OCI-LY7 (cell line): Measurements from ENCODE around the gene LCNL1. TPM values are rescaled to one million over a fixed set of nuclear protein-coding genes. Genes with fewer than 3 reads are reported as not detected.
A peak's percentile ranks its signal among the peaks of the same experiment; 100 is the strongest.

ENCODE experiments used
- BruUV-seq: library from RNA; stranded (reverse); fragments of 400-500 nt; replicated peaks from 2 replicates; lab custom pipeline; 2021; lab: Mats Ljungman, UMichigan
- CTCF ChIA-PET: fragments of 300-600 bp; sonication (Branson Sonifier 250); formaldehyde crosslinking; loops from one replicate; lab custom pipeline; 2022; ENCODE audit warnings: antibody characterized with exemption; ENCODE audit not compliant: unreplicated experiment; lab: Charles Lee
- POLR2A ChIA-PET: fragments of 300-600 bp; sonication (Branson Sonifier 250); formaldehyde crosslinking; loops from one replicate; lab custom pipeline; 2022; ENCODE audit warnings: antibody characterized with exemption; lab: Charles Lee
- DNase-seq: peaks from one replicate; pipeline ENCODE4 v3.0.0-alpha.2; 2015; ENCODE audit warnings: low spot score
- H2AFZ ChIP-seq: fragments of 200-600 bp; sonication (generic), shearing (Covaris generic); 2 replicates; pipeline ENCODE4 v1.6.1; 2014; ENCODE audit warnings: mild to moderate bottlenecking, antibody characterized with exemption, low read length, moderate library complexity
- H3K27ac ChIP-seq: fragments of 200-600 bp; sonication (generic); 2 replicates; pipeline ENCODE4 v1.5.1; 2014; ENCODE audit warnings: mixed run types, low read depth, mild to moderate bottlenecking, moderate library complexity, low read length, inconsistent platforms; ENCODE audit not compliant: poor library complexity, severe bottlenecking
- H3K36me3 ChIP-seq: fragments of 200-600 bp; sonication (generic); 2 replicates; pipeline ENCODE4 v1.6.1; 2014; ENCODE audit warnings: mild to moderate bottlenecking, antibody characterized with exemption, low read length, moderate library complexity, mixed read lengths; ENCODE audit not compliant: insufficient read depth
- H3K4me1 ChIP-seq: fragments of 200-600 bp; sonication (generic); 2 replicates; pipeline ENCODE4 v1.5.1; 2014; ENCODE audit warnings: mild to moderate bottlenecking, low read length; ENCODE audit not compliant: insufficient read depth, poor library complexity, severe bottlenecking
- H3K4me2 ChIP-seq: fragments of 200-600 bp; sonication (generic); 2 replicates; pipeline ENCODE4 v1.6.1; 2014; ENCODE audit warnings: mild to moderate bottlenecking, low read length
- H3K4me3 ChIP-seq: fragments of 200-600 bp; sonication (generic); 2 replicates; pipeline ENCODE4 v1.5.1; 2014; ENCODE audit warnings: mild to moderate bottlenecking, low read depth, low read length; ENCODE audit not compliant: poor library complexity, severe bottlenecking
- H3K79me2 ChIP-seq: fragments of 200-600 bp; sonication (generic); 2 replicates; pipeline ENCODE4 v1.6.1; 2016; ENCODE audit warnings: low read depth, mild to moderate bottlenecking, low read length, moderate library complexity, mixed read lengths; ENCODE audit not compliant: insufficient read depth
- H3K9me2 ChIP-seq: fragments of 200-600 bp; sonication (generic); 2 replicates; pipeline ENCODE4 v1.6.1; 2016; ENCODE audit warnings: mild to moderate bottlenecking, low read length, mixed read lengths; ENCODE audit not compliant: insufficient read depth
- H3K9me3 ChIP-seq: fragments of 200-600 bp; sonication (generic); 2 replicates; pipeline ENCODE4 v1.6.1; 2014; ENCODE audit warnings: mild to moderate bottlenecking, mixed run types, low read length, mixed read lengths
- H4K20me1 ChIP-seq: fragments of 200-600 bp; sonication (generic); 2 replicates; pipeline ENCODE4 v1.6.1; 2014; ENCODE audit warnings: mild to moderate bottlenecking, antibody characterized with exemption, low read length, moderate library complexity, mixed read lengths; ENCODE audit not compliant: insufficient read depth
- EZH2phosphoT487 ChIP-seq: fragments of 200-600 bp; sonication (generic); IDR thresholded peaks from 2 replicates; pipeline ENCODE4 v1.6.1; 2018; ENCODE audit warnings: low read depth, borderline replicate concordance, mild to moderate bottlenecking, mixed run types, antibody characterized with exemption, low read length, moderate library complexity, mixed read lengths
- intact Hi-C: fragments of 100-400 bp; cut with micrococcal nuclease; formaldehyde crosslinking; loops from one replicate; pipeline ENCODE4 v1.10.0; 2022; ENCODE audit not compliant: unreplicated experiment
- total RNA-seq, 2 experiments: library from RNA; depleted of rRNA in 1 of 2; stranded (reverse); fragments of >200 nt in 1 of 2; shearing (Covaris generic) in 1 of 2; gene quantifications; 2 replicates each; pipeline ENCODE4 v1.2.3, GENCODE V29; 2014 to 2022
- TF ChIP-seq, protein P1 (sequence below): fragments of 200-600 bp; sonication (generic); conservative IDR thresholded peaks from 2 replicates; pipeline ENCODE4 v1.5.1; 2014; ENCODE audit warnings: mild to moderate bottlenecking, antibody characterized with exemption, low read length, moderate library complexity, mixed read lengths

The LCNL1 gene
- total RNA-seq, 2 experiments from 2014 or later = not detected

GRCh38 chr9:136977649-136978072, 5.1 kb upstream of the LCNL1 start:
- Histone ChIP-seq H3K4me2 (no peak overlapping the region), H2AFZ (no peak overlapping the region), H3K9me2 (no peaks in the 10 kb centered on the region), H3K79me2 (no peaks in the 10 kb centered on the region), H4K20me1 (no peaks in the 10 kb centered on the region), H3K9me3 (no peaks in the 10 kb centered on the region), H3K4me3 (no peak overlapping the region), H3K4me1 (no peaks in the 10 kb centered on the region), H3K27ac (no peak overlapping the region), H3K36me3 (no peaks in the 10 kb centered on the region)
- POLR2A ChIA-PET = no interaction called here
- no TSS peak for BruUV-seq
- intact Hi-C loops = no loop called here
- DNase-seq = no peak
- TF ChIP-seq EZH2phosphoT487 = no peak
- TF ChIP-seq, protein P1, sequence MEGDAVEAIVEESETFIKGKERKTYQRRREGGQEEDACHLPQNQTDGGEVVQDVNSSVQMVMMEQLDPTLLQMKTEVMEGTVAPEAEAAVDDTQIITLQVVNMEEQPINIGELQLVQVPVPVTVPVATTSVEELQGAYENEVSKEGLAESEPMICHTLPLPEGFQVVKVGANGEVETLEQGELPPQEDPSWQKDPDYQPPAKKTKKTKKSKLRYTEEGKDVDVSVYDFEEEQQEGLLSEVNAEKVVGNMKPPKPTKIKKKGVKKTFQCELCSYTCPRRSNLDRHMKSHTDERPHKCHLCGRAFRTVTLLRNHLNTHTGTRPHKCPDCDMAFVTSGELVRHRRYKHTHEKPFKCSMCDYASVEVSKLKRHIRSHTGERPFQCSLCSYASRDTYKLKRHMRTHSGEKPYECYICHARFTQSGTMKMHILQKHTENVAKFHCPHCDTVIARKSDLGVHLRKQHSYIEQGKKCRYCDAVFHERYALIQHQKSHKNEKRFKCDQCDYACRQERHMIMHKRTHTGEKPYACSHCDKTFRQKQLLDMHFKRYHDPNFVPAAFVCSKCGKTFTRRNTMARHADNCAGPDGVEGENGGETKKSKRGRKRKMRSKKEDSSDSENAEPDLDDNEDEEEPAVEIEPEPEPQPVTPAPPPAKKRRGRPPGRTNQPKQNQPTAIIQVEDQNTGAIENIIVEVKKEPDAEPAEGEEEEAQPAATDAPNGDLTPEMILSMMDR = no peak
- CTCF ChIA-PET = interaction anchor here (0.6 kb wide), 1 partner anchor 22 kb away, joined by 5 read pairs; no protein-coding TSS in a partner anchor

DNA sequence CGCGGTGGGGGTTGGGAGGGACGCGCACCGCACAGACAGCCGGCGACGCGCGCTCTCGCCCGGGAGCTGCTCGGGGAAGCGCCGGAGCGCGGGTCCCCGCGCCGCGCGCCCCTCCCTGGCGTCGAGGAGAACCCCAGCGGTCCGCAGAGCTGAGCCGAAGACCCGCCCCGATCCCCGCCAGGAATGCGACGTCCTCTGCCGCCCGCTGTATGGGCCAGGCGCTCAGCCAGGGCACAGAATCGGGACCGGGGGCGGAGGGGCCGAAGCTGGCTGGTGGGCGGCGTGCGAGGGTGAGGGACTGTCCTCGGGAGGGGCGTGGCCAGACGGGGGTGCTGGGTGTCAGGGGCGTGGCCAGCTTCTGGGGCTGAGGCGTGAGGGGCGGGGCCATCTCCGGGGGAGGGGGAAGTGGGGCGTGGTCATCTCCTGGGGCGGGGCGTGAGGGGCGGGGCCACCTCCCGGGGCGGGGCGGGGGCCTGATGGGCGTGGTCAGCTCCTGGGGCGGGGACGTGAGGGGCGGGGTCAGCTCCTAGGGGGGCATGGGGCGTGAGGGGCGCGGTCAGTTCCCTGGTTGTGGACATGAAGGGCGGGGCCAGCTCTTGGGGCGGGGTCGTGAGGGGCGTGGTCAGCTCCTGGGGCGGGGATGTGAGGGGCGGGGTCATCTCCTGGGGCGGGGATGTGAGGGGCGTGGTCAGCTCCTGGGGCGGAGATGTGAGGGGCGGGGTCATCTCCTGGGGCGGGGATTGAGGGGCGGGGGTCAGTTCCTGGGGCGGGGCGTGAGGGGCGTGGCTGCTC, 4.5 kb upstream of the LCNL1 start:
- Histone ChIP-seq H4K20me1 (no peaks in the 10 kb centered on the region), H3K9me2 (no peaks in the 10 kb centered on the region), H3K4me2 (no peak overlapping the region), H2AFZ (no peak overlapping the region), H3K27ac (no peak overlapping the region), H3K36me3 (no peaks in the 10 kb centered on the region), H3K9me3 (no peaks in the 10 kb centered on the region), H3K4me3 (no peak overlapping the region), H3K4me1 (no peaks in the 10 kb centered on the region), H3K79me2 (no peaks in the 10 kb centered on the region)
- TF ChIP-seq, protein P1 = no peak
- TF ChIP-seq EZH2phosphoT487 = no peak
- no TSS peak for BruUV-seq
- DNase-seq = peak; percentile 59
- POLR2A ChIA-PET = interaction anchor here (1.0 kb wide), 1 partner anchor 14 kb away, joined by 7 read pairs; the partner anchor contains the start of gene PAXX
- CTCF ChIA-PET = interaction anchor here (0.5 to 1.0 kb wide), 5 partner anchors 13 to 191 kb away, joined by 3 to 5 read pairs (median 3); no protein-coding TSS in a partner anchor
- intact Hi-C loops = no loop called here
